Tibial artery (tissue), 4 donors: ENCODE data around the gene ATMIN.

Experiments used
- DNase-seq, 2 donors: peaks; one replicate each; pipeline ENCODE4 v3.0.0-alpha.2; 2019
- H3K27ac ChIP-seq, 2 donors: fragments of 200-600 bp; sonication (generic) in 1 of 2; 1 replicate in 1 of 2; 2 replicates in 1 of 2; pipeline ENCODE4 v1.5.1; 2018 to 2019; ENCODE audit warnings: mild to moderate bottlenecking in 1 of 2
- H3K27me3 ChIP-seq, 2 donors: fragments of 200-600 bp; sonication (generic) in 1 of 2; one replicate each; pipeline versions ENCODE4 v1.5.1 to v1.6.0; 2016 to 2019
- H3K36me3 ChIP-seq, 3 donors: fragments of 200-600 bp; sonication (generic) in 2 of 3; one replicate each; pipeline ENCODE4 v1.5.1; 2016 to 2019; ENCODE audit warnings: mild to moderate bottlenecking in 2 of 3
- H3K4me1 ChIP-seq, 4 donors: fragments of 200-600 bp; sonication (generic) in 2 of 4; 1 replicate in 3 of 4; 2 replicates in 1 of 4; pipeline ENCODE4 v1.5.1; 2016 to 2019
- H3K4me3 ChIP-seq, 2 donors: fragments of 200-600 bp; sonication (generic) in 1 of 2; 1 replicate in 1 of 2; 2 replicates in 1 of 2; pipeline ENCODE4 v1.5.1; 2018 to 2019; ENCODE audit warnings: mild to moderate bottlenecking in 2 of 2
- H3K9me3 ChIP-seq, 3 donors: fragments of 200-600 bp; sonication (generic) in 1 of 3; one replicate each; pipeline ENCODE4 v1.5.1; 2016 to 2019
- CTCF ChIP-seq, 2 experiments: fragments of 200-600 bp in 1 of 2; fragments of 450-650 bp in 1 of 2; IDR thresholded peaks; one replicate each; pipeline ENCODE4 v1.5.1; 2017 to 2019; ENCODE audit warnings: antibody characterized with exemption in 2 of 2, mild to moderate bottlenecking in 1 of 2, moderate library complexity in 1 of 2
- intact Hi-C: fragments of 100-400 bp; cut with DNase I; formaldehyde crosslinking; loops from one replicate; pipeline ENCODE4 v1.15.0; 2023; ENCODE audit warnings: low total_unique reads

ATMIN gene

GRCh38 chr16:81006211-81006812 lies 29.3 kb upstream of the ATMIN start:
- H3K27ac ChIP-seq, result peak overlapping the region; percentile 94 to 98
- peak overlapping the region; percentile 67 to 95 for H3K4me3 ChIP-seq
- intact Hi-C loops, result loop anchor here (2.0 to 5.0 kb wide), 2 partner anchors 70 to 176 kb away; partner anchors contain the start of gene C16orf46
- H3K36me3 ChIP-seq, result no peaks in the 10 kb centered on the region
- TF ChIP-seq CTCF (IDR thresholded peaks at IDR 0.05), result peak in 1 of 2 experiments; percentile 9
- H3K4me1 ChIP-seq, result peaks cover 0 to 21% (median 17%) of the 10 kb centered on the region in 4 donors
- no peaks in the 10 kb centered on the region for H3K27me3 ChIP-seq
- no peaks in the 10 kb centered on the region for H3K9me3 ChIP-seq
- peak; percentile 65 to 86 for DNase-seq

GRCh38 chr16:81006813-81007695 lies 28.6 kb upstream of the ATMIN start, which contains the start of the genes CENPN and CMC2:
Gene CENPN (plus strand): TSS chr16:81007214. CDS start chr16:81011940, 4,726 bp downstream.
Gene CMC2 (minus strand): TSS chr16:81006885. CDS start chr16:80997394, 9,491 bp downstream.
- H3K27me3 ChIP-seq, result no peaks in the 10 kb centered on the region
- peak in 1 of 2 experiments; percentile 4 for TF ChIP-seq CTCF (IDR thresholded peaks at IDR 0.05)
- no peaks in the 10 kb centered on the region for H3K9me3 ChIP-seq
- peak within 1 kb of the TSS; percentile 67 to 95 for H3K4me3 ChIP-seq
- peak; percentile 100 for DNase-seq
- peaks cover 0 to 21% (median 17%) of the 10 kb centered on the region in 4 donors for H3K4me1 ChIP-seq
- no peaks in the 10 kb centered on the region for H3K36me3 ChIP-seq
- peak within 1 kb of the TSS; percentile 94 to 98 for H3K27ac ChIP-seq
- intact Hi-C loops, result loop anchor here (2.0 to 5.0 kb wide), 2 partner anchors 70 to 175 kb away; partner anchors contain the start of gene C16orf46

GRCh38 chr16:81008505-81008789 lies 27.2 kb upstream of the ATMIN start:
- H3K4me1 ChIP-seq, result peaks cover 0 to 21% (median 17%) of the 10 kb centered on the region in 4 donors
- H3K27ac ChIP-seq, result peak overlapping the region in 1 of 2 donors; percentile 98
- intact Hi-C loops, result loop anchor here (5.0 kb wide), 1 partner anchor 174 kb away; no protein-coding TSS in a partner anchor
- H3K9me3 ChIP-seq, result no peaks in the 10 kb centered on the region
- H3K4me3 ChIP-seq, result peak overlapping the region in 1 of 2 donors; percentile 95
- H3K36me3 ChIP-seq, result peaks cover 0 to 4% (median 0%) of the 10 kb centered on the region in 3 donors
- no peaks in the 10 kb centered on the region for H3K27me3 ChIP-seq
- no peak for TF ChIP-seq CTCF (IDR thresholded peaks at IDR 0.05)
- no peak for DNase-seq

- Histone ChIP-seq H3K27me3 (no peaks in the 10 kb centered on the region), H3K36me3 (peaks cover 0 to 10% (median 0%) of the 10 kb centered on the region in 3 donors), H3K27ac (no peak overlapping the region), H3K4me3 (no peak overlapping the region), H3K9me3 (no peaks in the 10 kb centered on the region), H3K4me1 (peaks cover 0 to 1% (median 0%) of the 10 kb centered on the region in 4 donors)
- intact Hi-C loops, result no loop called here
- DNase-seq, result no peak
- TF ChIP-seq CTCF (IDR thresholded peaks at IDR 0.05), result no peak
Observed at GRCh38 chr16:81012974-81013373, 22.7 kb upstream of the ATMIN start.

GRCh38 chr16:81014672-81015071 lies 21.0 kb upstream of the ATMIN start:
- no peaks in the 10 kb centered on the region for H3K4me1 ChIP-seq
- no peak overlapping the region for H3K27ac ChIP-seq
- H3K36me3 ChIP-seq, result peaks cover 0 to 13% (median 0%) of the 10 kb centered on the region in 3 donors
- H3K27me3 ChIP-seq, result no peaks in the 10 kb centered on the region
- H3K4me3 ChIP-seq, result no peak overlapping the region
- intact Hi-C loops, result no loop called here
- H3K9me3 ChIP-seq, result no peaks in the 10 kb centered on the region
- no peak for TF ChIP-seq CTCF (IDR thresholded peaks at IDR 0.05)
- no peak for DNase-seq
